NOMO-1 (cell line): ENCODE measurements around the gene RANBP1.
"Not testable (repeated sequence)": the region's sequence is repeated elsewhere in the genome, so short reads cannot be mapped to it uniquely, and the experiment has no call there.

Experiments
- DNase-seq, 2 experiments: peaks; one replicate each; lab custom pipeline; 2025; ENCODE audit not compliant: unreplicated experiment in 2 of 2; lab: John Stamatoyannopoulos, UW

RANBP1 gene

GRCh38 chr22:20147237-20147988 is 31.5 kb downstream of the RANBP1 start:
- DNase-seq: no peak

GRCh38 chr22:20148414-20148813 is 32.5 kb downstream of the RANBP1 start:
- DNase-seq: no peak

DNA sequence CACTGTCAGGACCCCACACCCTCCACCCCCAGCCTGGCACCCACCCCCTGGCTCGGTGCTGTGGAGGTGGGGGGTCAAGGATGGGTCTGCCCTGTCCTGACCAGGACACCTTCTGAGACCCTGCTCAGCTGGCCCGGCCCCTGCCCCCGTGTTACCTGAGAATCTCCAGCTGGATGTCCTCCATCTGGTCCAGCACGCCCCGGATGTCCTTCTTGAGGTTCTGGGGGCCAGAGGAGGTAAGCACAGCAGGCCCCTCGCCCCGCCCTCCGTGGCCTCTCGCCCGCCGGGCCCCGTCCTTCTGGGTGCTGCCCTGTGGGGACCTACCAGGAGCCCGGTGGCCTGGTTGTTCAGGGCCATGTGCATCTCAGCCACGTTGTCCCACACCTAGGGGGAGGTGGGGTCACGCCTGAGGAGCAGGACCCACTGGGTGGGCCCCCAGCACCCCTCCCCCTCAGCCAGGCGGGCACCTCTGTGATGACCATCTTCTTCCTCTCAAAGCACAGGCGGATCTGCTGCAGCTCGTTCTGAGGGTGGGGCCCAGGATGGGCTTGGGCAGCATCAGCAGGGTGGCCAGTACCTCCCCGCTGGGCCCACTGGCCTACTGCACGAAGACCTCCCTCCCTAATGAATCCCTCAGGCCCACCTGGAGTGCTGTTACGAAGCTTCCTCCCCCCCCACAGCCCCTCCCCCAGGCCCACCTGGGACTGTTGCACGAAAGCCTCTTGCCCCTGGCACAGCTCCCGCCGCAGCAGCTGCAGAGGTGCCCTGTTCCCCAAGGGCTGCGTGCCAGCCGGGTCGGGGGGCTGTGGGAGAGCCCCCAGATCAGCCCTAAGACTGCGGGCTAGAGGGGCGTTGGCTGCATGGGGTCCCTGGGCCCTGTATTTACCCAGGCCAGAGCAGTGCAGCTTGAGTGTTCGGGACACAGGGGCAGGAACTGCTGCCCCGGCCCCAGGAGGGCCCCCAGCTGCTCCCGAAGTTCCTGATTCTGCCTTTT is 33.6 kb downstream of the RANBP1 start:
- no peak for DNase-seq

DNA sequence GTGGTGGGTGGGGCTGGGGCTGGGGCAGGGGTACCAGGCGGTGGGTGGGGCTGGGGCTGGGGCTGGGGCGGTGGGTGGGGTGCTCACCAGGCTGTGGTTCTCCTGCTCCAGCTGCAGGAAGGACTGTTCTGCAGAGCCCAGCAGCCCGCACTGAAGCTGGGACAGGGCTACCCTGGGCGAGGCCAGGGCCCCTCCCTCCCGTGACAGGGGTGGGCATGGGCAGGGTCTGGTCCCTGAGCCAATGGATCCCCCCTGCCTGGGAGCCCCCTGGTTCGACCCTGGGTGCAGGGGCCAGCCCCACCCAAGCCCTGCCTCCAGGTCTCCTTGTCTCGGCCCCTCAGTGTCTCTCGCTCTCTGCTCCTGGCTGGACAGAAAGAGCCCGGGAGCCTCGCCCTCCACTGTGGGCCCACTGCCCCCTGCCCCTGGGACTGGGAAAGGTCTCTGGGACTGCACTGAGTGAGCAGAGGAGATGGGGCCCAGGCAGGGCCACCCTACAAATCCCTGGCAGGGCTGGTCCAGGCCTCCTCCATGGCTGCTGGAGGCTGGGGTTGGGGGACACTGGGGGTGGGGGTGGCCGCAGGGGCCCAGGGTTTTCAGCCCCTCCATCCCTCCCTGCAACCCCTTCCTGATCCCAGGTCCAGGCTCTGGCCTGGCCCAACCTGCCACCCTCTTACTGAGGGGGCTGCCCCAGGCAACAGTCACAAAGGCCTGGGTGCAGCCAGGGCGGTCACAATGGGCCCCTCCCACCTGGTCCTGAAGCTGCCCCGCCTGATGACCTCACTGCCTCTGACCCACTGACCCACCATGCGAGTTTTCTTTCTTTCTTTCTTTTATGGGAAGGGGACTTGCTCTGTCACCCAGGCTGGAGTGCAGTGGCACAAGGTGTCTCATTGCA is 34.7 kb downstream of the RANBP1 start, which contains the start of gene CCDC188:
TSS of gene CCDC188 (minus strand) at position 675 of the 895 bp plus-strand sequence. CDS start at position 606, 69 bp downstream.
- DNase-seq: no peak

DNA sequence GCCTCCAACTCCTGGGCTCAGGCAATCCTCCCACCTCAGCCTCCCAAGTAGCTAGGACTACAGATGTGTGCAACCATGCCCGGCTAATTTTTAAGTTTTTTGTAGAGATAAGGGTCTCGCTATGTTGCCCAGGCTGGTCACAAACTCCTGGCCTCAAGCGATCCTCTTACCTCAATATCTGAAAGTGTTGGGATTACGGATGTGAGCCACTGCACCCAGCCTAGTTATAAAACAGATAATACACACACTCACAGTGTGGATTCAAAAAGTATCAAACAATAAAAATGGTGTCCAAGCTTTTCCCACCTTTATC is 35.3 kb downstream of the RANBP1 start:
- no peak for DNase-seq

DNA sequence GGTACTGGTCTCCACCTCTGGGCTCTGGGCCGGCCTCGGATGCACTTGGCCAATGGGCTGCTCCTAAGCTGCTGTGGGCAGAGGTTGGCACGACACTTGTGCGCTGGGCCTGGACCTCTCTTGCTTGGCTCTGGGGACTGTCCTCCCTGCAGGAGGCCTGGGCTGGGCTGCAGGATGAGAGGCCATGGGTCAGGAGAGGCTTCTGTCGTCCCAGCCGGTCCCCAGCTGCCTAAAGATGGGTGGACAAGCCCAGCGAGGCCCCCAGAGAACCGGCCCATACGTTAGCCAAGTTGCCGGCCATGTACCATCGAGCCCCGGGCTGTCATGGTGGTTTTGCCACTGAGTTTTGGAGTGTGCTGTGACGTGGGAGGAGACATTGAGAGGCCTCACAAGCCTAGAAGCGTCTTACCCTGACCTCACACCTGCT is 36.6 kb downstream of the RANBP1 start:
- DNase-seq: no peak

DNA sequence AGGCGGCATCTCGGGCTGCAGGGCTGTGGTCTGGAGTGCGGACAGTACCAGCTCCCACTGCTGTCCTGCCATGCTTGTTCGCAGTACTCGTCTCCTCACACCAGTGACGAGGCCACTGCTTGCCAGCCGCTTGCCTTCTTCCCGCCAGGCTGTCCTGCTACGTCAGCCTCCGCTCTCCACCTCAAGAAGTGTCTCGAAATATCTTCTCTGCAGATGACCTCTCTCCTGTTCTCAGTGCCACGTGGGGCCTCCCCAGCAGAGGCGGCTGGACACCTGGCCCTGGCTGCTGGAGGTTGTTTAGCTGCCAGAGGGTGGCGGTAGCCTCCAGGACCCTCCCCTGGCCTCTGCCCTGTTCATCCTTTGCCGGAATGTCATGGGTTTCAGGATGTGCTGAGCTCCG is 38.0 kb downstream of the RANBP1 start:
- DNase-seq: no peak

DNA sequence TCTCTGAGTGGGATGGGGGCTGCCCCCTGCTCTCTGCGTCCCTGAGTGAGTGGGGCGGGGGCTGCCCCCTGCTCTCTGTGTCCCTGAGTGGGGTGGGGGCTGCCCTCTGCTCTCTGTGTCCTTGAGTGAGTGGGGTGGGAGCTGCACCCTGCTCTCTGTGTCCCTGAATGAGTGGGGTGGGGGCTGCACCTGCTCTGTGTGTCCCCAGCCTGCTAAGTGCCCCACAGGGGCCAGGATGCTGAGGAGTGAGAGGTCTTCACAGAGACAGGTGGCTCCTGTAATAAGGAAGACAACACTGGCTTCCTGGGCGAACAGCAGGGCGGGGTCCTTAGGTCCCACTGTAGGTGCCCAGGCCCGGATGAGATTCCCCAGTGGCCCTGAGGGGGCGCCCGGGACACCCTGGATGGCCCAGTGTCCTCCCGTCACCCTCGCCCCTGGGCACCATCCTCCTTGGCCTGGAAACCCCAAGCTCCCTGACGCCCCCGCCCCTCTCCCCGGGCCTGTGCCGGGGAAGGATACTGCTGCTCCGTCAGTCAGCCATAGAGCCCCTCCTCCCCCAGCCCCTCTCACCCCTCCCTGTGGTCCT is 38.8 kb downstream of the RANBP1 start:
- no peak for DNase-seq

- no peak for DNase-seq
Observed at GRCh38 chr22:20155330-20156041, 39.6 kb downstream of the RANBP1 start.

DNA sequence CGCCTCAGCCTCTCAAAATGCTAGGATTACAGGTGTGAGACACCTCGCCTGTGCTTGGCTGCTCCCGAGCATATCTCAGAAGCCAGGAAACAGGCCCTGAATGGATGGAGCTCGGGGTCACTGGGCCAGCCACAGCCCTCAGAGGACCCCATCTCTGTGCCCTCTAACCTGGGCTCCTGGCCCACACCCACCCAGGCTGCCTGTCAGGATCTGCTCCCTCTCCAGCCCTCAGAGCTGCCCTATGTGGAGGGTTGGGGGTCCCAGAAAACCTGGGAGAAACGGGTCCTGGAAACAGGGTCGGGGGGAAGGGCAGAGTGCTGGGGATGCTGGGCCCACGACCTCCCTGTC is 40.1 kb downstream of the RANBP1 start:
- no peak for DNase-seq

- peak; percentile 45 to 47 for DNase-seq
Observed at GRCh38 chr22:20156611-20157429, 40.9 kb downstream of the RANBP1 start.

GRCh38 chr22:20157430-20158183 is 41.7 kb downstream of the RANBP1 start:
- DNase-seq: no peak

- no peak for DNase-seq
Observed at GRCh38 chr22:20158391-20159036, 42.6 kb downstream of the RANBP1 start.

DNA sequence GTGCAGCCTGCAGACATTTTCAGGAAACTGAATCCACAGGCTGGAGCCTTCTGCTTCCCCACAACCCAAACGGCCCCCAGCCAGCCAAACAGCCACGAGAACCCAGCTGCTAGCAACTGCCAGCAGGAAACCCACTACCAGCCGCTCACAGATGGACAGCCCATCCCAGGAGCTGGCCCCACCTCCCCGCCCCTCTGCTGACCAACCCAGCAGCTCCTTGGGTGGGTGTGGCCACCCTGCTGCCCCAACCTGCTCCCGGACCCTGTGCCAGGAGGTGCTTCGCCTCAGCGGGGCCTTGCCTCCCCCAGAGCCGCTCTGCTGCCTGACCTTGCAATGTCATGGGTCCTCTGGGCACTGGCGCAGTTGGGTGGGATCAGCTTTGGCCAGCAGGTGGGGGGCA is 43.2 kb downstream of the RANBP1 start:
- no peak for DNase-seq

- not testable (repeated sequence) for DNase-seq
Observed at GRCh38 chr22:20159531-20159930, 43.6 kb downstream of the RANBP1 start.

DNA sequence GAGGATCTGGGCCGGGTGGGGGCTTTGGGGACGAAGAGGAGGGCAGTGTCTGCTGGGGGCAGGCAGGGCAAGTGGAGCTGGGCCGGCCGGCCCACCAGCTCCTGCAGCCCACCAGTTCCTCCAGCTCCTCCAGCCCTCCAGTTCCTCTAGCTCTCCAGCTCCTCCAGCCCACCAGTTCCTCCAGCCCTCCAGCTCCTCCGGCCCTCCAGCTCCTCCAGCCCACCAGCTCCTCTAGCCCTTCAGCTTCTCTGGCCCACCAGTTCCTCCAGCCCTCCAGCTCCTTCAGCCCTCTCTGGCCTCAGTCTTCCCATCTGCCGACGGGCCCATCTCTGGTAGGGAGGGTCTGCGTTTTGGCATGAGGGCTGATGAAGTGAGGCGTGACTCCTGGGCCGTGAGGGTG is 44.1 kb downstream of the RANBP1 start:
- DNase-seq: no peak

DNA sequence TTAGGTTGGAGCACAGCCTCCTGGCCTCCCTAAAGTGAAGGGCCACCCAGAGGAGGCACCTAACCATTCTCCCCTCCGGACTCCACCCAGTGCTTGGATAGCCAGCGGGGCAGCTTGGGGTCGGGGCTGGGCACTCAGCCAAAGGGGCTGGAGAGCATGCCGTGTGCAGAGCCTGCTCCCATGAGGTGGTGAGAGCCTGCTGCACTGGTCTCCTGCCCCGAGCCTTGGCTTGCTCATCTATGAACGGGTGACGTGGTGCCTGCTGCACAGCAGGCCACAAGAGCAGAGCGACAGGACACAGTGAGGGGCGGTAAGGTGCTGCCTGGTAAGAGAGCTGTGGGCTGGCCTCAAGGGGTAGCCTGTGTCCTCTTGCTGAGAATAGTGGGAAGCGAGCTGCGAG is 49.0 kb downstream of the RANBP1 start:
- no peak for DNase-seq

GRCh38 chr22:20165421-20165820 is 49.5 kb downstream of the RANBP1 start:
- no peak for DNase-seq
